Parathyroid adenoma (tissue), 2 donors: Measurements from ENCODE around the gene NHS.

Experiments used
- H2AFZ ChIP-seq: fragments of 300-600 bp; sonication (generic); one replicate; pipeline ENCODE4 v1.7.0; 2017; ENCODE audit warnings: antibody characterized with exemption, mild to moderate bottlenecking
- H3K27ac ChIP-seq: fragments of 300-600 bp; sonication (generic); one replicate; pipeline ENCODE4 v1.7.0; 2017
- H3K27me3 ChIP-seq: fragments of 300-600 bp; sonication (generic); one replicate; pipeline ENCODE4 v1.7.0; 2017; ENCODE audit warnings: low read length; ENCODE audit not compliant: control insufficient read depth, insufficient read depth
- H3K36me3 ChIP-seq: fragments of 300-600 bp; sonication (generic); one replicate; pipeline ENCODE4 v1.7.0; 2017; ENCODE audit warnings: low read length; ENCODE audit not compliant: control insufficient read depth, insufficient read depth
- H3K4me1 ChIP-seq: fragments of 300-600 bp; sonication (generic); one replicate; pipeline ENCODE4 v1.7.0; 2017; ENCODE audit warnings: control low read depth
- H3K4me2 ChIP-seq: fragments of 300-600 bp; sonication (generic); one replicate; pipeline ENCODE4 v1.7.0; 2017; ENCODE audit warnings: low read length
- H3K4me3 ChIP-seq: fragments of 300-600 bp; sonication (generic); one replicate; pipeline ENCODE4 v1.7.0; 2017; ENCODE audit warnings: low read depth, low read length
- H3K79me2 ChIP-seq: fragments of 300-600 bp; sonication (generic); one replicate; pipeline ENCODE4 v1.7.0; 2017; ENCODE audit warnings: control low read depth
- H3K9ac ChIP-seq: fragments of 300-600 bp; sonication (generic); one replicate; pipeline ENCODE4 v1.7.0; 2017; ENCODE audit warnings: mild to moderate bottlenecking
- H3K9me3 ChIP-seq: fragments of 300-600 bp; sonication (generic); one replicate; pipeline ENCODE4 v1.7.0; 2017; ENCODE audit warnings: low read length; ENCODE audit not compliant: control insufficient read depth
- CTCF ChIP-seq: fragments of 300-600 bp; sonication (generic); IDR thresholded peaks from one replicate; pipeline ENCODE4 v1.7.0; 2017; ENCODE audit warnings: antibody characterized with exemption, mild to moderate bottlenecking
- donor health status: primary hyperparathyroidism.

The NHS gene

GRCh38 chrX:17613979-17614588 lies 239.1 kb downstream of the NHS start:
- H3K27ac ChIP-seq: peak overlapping the region; percentile 46
- H3K27me3 ChIP-seq: no peaks in the 10 kb centered on the region
- TF ChIP-seq CTCF: no peak
- no peak overlapping the region for H3K4me2 ChIP-seq
- H3K4me3 ChIP-seq: no peak overlapping the region
- H2AFZ ChIP-seq: peak overlapping the region; percentile 53
- H3K36me3 ChIP-seq: no peaks in the 10 kb centered on the region
- H3K79me2 ChIP-seq: no peaks in the 10 kb centered on the region
- no peaks in the 10 kb centered on the region for H3K9me3 ChIP-seq
- no peak overlapping the region for H3K9ac ChIP-seq
- H3K4me1 ChIP-seq: peaks cover 14% of the 10 kb centered on the region

GRCh38 chrX:17616936-17617335 lies 241.9 kb downstream of the NHS start:
- Histone ChIP-seq H3K79me2 (no peaks in the 10 kb centered on the region), H2AFZ (no peak overlapping the region), H3K9me3 (no peaks in the 10 kb centered on the region), H3K27me3 (no peaks in the 10 kb centered on the region), H3K9ac (no peak overlapping the region), H3K36me3 (no peaks in the 10 kb centered on the region), H3K4me3 (no peak overlapping the region), H3K4me2 (no peak overlapping the region), H3K27ac (no peak overlapping the region), H3K4me1 (peaks cover 6% of the 10 kb centered on the region)
- no peak for TF ChIP-seq CTCF

DNA sequence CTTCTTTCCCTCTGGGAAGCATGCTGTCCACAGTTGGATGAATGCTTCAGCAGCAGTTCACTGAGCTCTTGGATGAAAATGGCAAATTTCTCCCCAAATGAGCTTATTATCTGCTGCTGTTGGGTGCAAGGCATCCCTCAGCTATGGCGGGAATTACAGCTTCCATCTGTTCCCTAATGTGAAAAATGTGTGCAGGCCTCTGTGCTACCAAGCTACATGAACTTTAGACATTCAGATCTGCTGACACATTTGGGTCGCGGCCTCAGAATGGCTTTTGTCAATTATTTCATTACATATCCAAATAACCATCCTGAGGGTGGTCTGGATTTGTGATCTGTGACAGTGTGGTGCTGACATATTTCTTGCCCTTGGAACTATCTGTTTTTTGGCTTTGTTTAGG lies 242.8 kb downstream of the NHS start:
- Histone ChIP-seq H3K4me1 (peaks cover 6% of the 10 kb centered on the region), H3K79me2 (no peaks in the 10 kb centered on the region), H3K9me3 (no peaks in the 10 kb centered on the region), H3K27me3 (no peaks in the 10 kb centered on the region), H2AFZ (no peak overlapping the region), H3K4me3 (no peak overlapping the region), H3K36me3 (no peaks in the 10 kb centered on the region), H3K4me2 (no peak overlapping the region), H3K9ac (no peak overlapping the region), H3K27ac (no peak overlapping the region)
- no peak for TF ChIP-seq CTCF

DNA sequence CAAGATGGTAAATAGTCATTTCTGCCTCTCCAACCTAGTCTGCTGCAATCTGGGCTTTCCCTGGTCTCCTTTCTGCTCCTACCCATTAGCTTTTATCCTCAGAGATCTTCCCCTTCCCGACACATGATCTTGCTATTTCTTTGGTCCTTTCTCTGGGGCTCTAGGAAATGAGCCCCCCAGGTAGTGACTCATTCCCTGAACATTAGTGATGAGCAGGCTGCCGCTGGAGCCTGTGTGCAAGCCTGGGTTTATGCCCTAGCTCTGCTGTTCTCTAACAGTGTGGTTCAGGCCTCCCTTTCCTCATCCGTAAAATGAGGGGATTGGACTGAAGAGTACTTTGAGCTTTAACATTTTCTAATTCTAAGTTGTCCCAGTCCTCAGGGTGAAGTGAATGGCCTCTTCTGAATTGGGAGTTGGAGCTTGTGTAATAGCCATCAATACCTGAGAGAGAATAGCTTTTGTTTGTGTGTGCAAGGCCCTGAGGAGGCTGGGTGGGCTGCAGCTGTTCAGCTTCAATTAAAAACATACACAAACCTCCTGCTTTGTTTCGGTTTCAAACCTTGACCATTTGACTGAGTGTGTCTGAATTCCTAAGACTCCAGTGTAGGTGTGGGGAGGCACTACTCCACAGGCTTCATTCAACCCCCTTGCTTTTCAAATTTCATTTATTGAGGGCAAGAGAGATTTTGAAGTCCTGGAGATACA lies 246.7 kb downstream of the NHS start:
- Histone ChIP-seq H3K36me3 (no peaks in the 10 kb centered on the region), H3K4me3 (no peak overlapping the region), H3K9ac (no peak overlapping the region), H3K4me1 (no peaks in the 10 kb centered on the region), H3K4me2 (no peak overlapping the region), H3K79me2 (no peaks in the 10 kb centered on the region), H3K27me3 (no peaks in the 10 kb centered on the region), H3K9me3 (no peaks in the 10 kb centered on the region), H3K27ac (no peak overlapping the region), H2AFZ (no peak overlapping the region)
- TF ChIP-seq CTCF: no peak

- Histone ChIP-seq H3K79me2 (no peaks in the 10 kb centered on the region), H3K4me3 (no peak overlapping the region), H3K4me1 (no peaks in the 10 kb centered on the region), H3K36me3 (no peaks in the 10 kb centered on the region), H3K9ac (no peak overlapping the region), H3K4me2 (no peak overlapping the region), H3K9me3 (no peaks in the 10 kb centered on the region), H2AFZ (no peak overlapping the region), H3K27ac (no peak overlapping the region), H3K27me3 (no peaks in the 10 kb centered on the region)
- TF ChIP-seq CTCF: no peak
These were observed 247.3 kb downstream of the NHS start for GRCh38 chrX:17622331-17622730.
